ENCODE data around the gene DOK7. TPM values are rescaled to one million over a fixed set of nuclear protein-coding genes. Genes with fewer than 3 reads are reported as not detected.

Gene DOK7
- polyA plus RNA-seq, 1 donor (not counting 4 experiments of a cell fraction or from before 2014, with no cell fraction given) = 0.13 TPM

GRCh38 chr4:3450643-3451042 lies 12.5 kb upstream of the DOK7 start:
- Histone ChIP-seq H3K4me3 (ENCODE audit: control insufficient read depth in 2 of 3, extremely low read depth in 1 of 3, insufficient read depth in 2 of 3, low read depth in 1 of 3, low read length in 3 of 3) (no peak overlapping the region), H3K4me1 (ENCODE audit: control insufficient read depth, extremely low read depth, insufficient read depth, low read length) (peaks cover 3% of the 10 kb centered on the region), H4K20me1 (ENCODE audit: control insufficient read depth, extremely low read depth, insufficient read depth, low read length) (no peaks in the 10 kb centered on the region), H2AFZ (ENCODE audit: control insufficient read depth, low read length) (no peak overlapping the region), H3K9ac (ENCODE audit: control insufficient read depth, extremely low read depth, insufficient read depth, low read length) (no peak overlapping the region), H3K4me2 (ENCODE audit: control insufficient read depth, extremely low read depth, insufficient read depth, low read depth, low read length) (no peak overlapping the region), H3K9me1 (ENCODE audit: control insufficient read depth, extremely low read depth, insufficient read depth, low read length) (no peaks in the 10 kb centered on the region), H3K27ac (ENCODE audit: control insufficient read depth, insufficient read depth, low read length) (no peak overlapping the region), H3K9me3 (ENCODE audit: control insufficient read depth, low read depth, low read length) (no peaks in the 10 kb centered on the region), H3K36me3 (ENCODE audit: control insufficient read depth in 2 of 2, extremely low read depth in 1 of 2, insufficient read depth in 2 of 2, low read length in 2 of 2) (no peaks in the 10 kb centered on the region), H3K27me3 (ENCODE audit: control insufficient read depth, extremely low read depth, insufficient read depth, low read length) (no peaks in the 10 kb centered on the region), H3K79me2 (ENCODE audit: control insufficient read depth, insufficient read depth, low read length) (no peaks in the 10 kb centered on the region)
- TF ChIP-seq EZH2 (IDR thresholded peaks at IDR 0.05; ENCODE audit: low read length) (no peak), CTCF (optimal IDR thresholded peaks at IDR 0.05 in 1 of 3, IDR thresholded peaks at IDR 0.05 in 1 of 3, conservative IDR thresholded peaks at IDR 0.05 in 1 of 3; ENCODE audit: extremely low read depth in 1 of 3, insufficient read depth in 2 of 3, low read length in 3 of 3) (no peak)
- dilution Hi-C loops (cut with MboI; ENCODE audit: extremely low pct_ligation_motif_present, low sequenced_read_pairs) = no loop called here
- no peak for DNase-seq (ENCODE audit: low read depth, low spot score)
- no peak for FAIRE-seq

GRCh38 chr4:3451956-3452355 lies 11.2 kb upstream of the DOK7 start:
- Histone ChIP-seq H3K9me3 (ENCODE audit: control insufficient read depth, low read depth, low read length) (no peaks in the 10 kb centered on the region), H3K4me1 (ENCODE audit: control insufficient read depth, extremely low read depth, insufficient read depth, low read length) (peaks cover 3% of the 10 kb centered on the region), H3K27me3 (ENCODE audit: control insufficient read depth, extremely low read depth, insufficient read depth, low read length) (no peaks in the 10 kb centered on the region), H3K4me2 (ENCODE audit: control insufficient read depth, extremely low read depth, insufficient read depth, low read depth, low read length) (peak overlapping the region; percentile 30), H3K9me1 (ENCODE audit: control insufficient read depth, extremely low read depth, insufficient read depth, low read length) (no peaks in the 10 kb centered on the region), H3K9ac (ENCODE audit: control insufficient read depth, extremely low read depth, insufficient read depth, low read length) (no peak overlapping the region), H3K27ac (ENCODE audit: control insufficient read depth, insufficient read depth, low read length) (no peak overlapping the region), H3K4me3 (ENCODE audit: control insufficient read depth in 2 of 3, extremely low read depth in 1 of 3, insufficient read depth in 2 of 3, low read depth in 1 of 3, low read length in 3 of 3) (no peak overlapping the region), H3K79me2 (ENCODE audit: control insufficient read depth, insufficient read depth, low read length) (no peaks in the 10 kb centered on the region), H3K36me3 (ENCODE audit: control insufficient read depth in 2 of 2, extremely low read depth in 1 of 2, insufficient read depth in 2 of 2, low read length in 2 of 2) (no peaks in the 10 kb centered on the region), H4K20me1 (ENCODE audit: control insufficient read depth, extremely low read depth, insufficient read depth, low read length) (no peaks in the 10 kb centered on the region), H2AFZ (ENCODE audit: control insufficient read depth, low read length) (no peak overlapping the region)
- FAIRE-seq = no peak
- dilution Hi-C loops (cut with MboI; ENCODE audit: extremely low pct_ligation_motif_present, low sequenced_read_pairs) = no loop called here
- no peak for TF ChIP-seq CTCF (optimal IDR thresholded peaks at IDR 0.05 in 1 of 3, IDR thresholded peaks at IDR 0.05 in 1 of 3, conservative IDR thresholded peaks at IDR 0.05 in 1 of 3; ENCODE audit: extremely low read depth in 1 of 3, insufficient read depth in 2 of 3, low read length in 3 of 3)
- no peak for TF ChIP-seq EZH2 (IDR thresholded peaks at IDR 0.05; ENCODE audit: low read length)
- DNase-seq (ENCODE audit: low read depth, low spot score) = no peak
